ENCODE results near the gene PSMD14.

Gene PSMD14

DNA sequence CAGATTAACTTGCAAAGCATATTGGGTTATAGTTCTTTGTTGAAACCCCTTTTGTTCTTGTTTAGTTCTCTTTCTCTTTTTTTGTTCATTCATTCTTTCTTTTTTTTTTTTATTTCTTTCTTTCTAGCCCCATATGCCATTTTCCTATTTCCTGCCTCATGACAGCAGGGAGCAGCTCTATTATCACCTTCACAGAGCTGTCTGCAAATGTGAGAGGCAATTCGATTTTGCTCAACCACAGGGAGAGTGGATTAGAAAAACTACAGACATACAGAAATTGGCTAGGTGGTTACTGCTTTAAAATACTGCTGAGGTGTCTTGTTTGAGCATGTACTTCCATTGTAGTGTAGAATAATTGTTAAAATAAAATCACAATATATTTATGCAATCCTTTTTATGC is 63.6 kb downstream of the PSMD14 start:
- H3K27ac ChIP-seq, result no peak overlapping the region
- peaks cover 10 to 16% (median 14%) of the 10 kb centered on the region in 3 donors for H3K36me3 ChIP-seq
- H3K4me1 ChIP-seq, result no peaks in the 10 kb centered on the region
- TF ChIP-seq, protein P1, sequence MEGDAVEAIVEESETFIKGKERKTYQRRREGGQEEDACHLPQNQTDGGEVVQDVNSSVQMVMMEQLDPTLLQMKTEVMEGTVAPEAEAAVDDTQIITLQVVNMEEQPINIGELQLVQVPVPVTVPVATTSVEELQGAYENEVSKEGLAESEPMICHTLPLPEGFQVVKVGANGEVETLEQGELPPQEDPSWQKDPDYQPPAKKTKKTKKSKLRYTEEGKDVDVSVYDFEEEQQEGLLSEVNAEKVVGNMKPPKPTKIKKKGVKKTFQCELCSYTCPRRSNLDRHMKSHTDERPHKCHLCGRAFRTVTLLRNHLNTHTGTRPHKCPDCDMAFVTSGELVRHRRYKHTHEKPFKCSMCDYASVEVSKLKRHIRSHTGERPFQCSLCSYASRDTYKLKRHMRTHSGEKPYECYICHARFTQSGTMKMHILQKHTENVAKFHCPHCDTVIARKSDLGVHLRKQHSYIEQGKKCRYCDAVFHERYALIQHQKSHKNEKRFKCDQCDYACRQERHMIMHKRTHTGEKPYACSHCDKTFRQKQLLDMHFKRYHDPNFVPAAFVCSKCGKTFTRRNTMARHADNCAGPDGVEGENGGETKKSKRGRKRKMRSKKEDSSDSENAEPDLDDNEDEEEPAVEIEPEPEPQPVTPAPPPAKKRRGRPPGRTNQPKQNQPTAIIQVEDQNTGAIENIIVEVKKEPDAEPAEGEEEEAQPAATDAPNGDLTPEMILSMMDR (IDR thresholded peaks at IDR 0.05), result no peak
- no peaks in the 10 kb centered on the region for H3K27me3 ChIP-seq
- no peaks in the 10 kb centered on the region for H3K9me3 ChIP-seq
- intact Hi-C loops (cut with DNase I; ENCODE audit: low total_unique reads), result no loop called here
- DNase-seq, result no peak
- H3K4me3 ChIP-seq, result no peak overlapping the region

DNA sequence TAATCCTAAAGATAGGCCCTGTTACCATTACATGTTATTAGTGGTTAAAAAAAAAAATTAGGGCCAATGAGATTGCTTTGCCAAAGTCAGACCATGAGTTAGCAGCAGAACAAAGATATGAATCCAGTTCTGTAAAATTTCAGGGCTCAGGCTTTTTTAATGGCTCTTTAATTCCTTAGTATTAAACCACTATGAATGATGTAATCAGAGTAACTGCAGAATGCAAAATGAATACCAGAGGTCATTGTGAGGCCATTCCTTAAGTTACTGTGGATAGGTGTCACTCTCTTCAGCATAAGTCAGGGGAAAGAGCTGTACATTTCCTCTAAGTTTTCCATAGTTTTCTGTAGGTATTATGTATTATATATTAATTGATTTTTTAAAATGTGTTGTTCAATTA is 65.7 kb downstream of the PSMD14 start:
- no peak overlapping the region for H3K4me3 ChIP-seq
- H3K9me3 ChIP-seq, result no peaks in the 10 kb centered on the region
- intact Hi-C loops (cut with DNase I; ENCODE audit: low total_unique reads), result no loop called here
- no peaks in the 10 kb centered on the region for H3K4me1 ChIP-seq
- H3K27me3 ChIP-seq, result no peaks in the 10 kb centered on the region
- H3K27ac ChIP-seq, result no peak overlapping the region
- peaks cover 4 to 14% (median 10%) of the 10 kb centered on the region in 3 donors for H3K36me3 ChIP-seq
- DNase-seq, result no peak
- TF ChIP-seq, protein P1 (IDR thresholded peaks at IDR 0.05), result no peak

DNA sequence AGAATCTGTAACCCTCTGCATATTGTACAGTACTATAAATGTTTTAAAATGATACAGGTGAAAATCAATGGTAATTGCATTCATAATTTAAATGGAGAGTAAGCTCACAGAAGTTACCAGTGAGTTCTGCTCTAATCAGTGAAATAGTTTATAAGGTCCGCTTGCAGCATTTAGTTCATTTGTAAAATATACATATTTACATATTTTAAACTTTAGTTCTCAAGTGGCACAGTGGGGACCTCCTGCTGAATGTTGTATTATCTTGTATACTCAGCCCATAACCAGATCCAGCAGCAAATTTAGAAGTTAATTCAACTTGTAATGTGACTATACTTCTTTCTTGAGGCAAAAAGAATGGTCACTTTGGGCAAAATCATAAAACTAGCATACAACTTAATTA is 66.2 kb downstream of the PSMD14 start:
- TF ChIP-seq, protein P1 (IDR thresholded peaks at IDR 0.05), result no peak
- H3K36me3 ChIP-seq, result peaks cover 4 to 14% (median 10%) of the 10 kb centered on the region in 3 donors
- no peaks in the 10 kb centered on the region for H3K9me3 ChIP-seq
- H3K27me3 ChIP-seq, result no peaks in the 10 kb centered on the region
- intact Hi-C loops (cut with DNase I; ENCODE audit: low total_unique reads), result no loop called here
- no peaks in the 10 kb centered on the region for H3K4me1 ChIP-seq
- no peak overlapping the region for H3K27ac ChIP-seq
- no peak for DNase-seq
- H3K4me3 ChIP-seq, result no peak overlapping the region

DNA sequence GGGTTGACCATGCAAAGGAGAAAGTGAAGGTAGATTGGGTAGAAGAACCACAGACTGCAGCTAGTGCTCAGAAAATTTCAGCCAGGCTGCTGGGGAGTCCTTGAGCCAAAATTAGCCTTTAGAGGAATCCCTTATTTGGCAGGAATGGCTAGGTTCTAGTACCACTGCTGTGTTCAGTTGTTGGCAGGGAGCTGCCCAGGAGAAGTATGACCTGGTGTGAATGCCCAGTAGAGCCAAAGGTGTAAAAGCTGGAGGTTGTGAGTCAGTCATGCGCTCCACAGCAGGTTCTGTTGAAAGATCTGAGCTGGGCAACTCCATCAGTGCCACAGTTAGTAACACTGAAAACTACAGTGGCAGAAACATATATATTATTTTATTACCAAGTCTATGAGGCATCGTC is 71.5 kb downstream of the PSMD14 start:
- Histone ChIP-seq H3K27ac (no peak overlapping the region), H3K27me3 (no peaks in the 10 kb centered on the region), H3K9me3 (no peaks in the 10 kb centered on the region), H3K36me3 (no peaks in the 10 kb centered on the region), H3K4me3 (no peak overlapping the region), H3K4me1 (no peaks in the 10 kb centered on the region)
- TF ChIP-seq, protein P1 (IDR thresholded peaks at IDR 0.05), result no peak
- DNase-seq, result no peak
- intact Hi-C loops (cut with DNase I; ENCODE audit: low total_unique reads), result no loop called here

DNA sequence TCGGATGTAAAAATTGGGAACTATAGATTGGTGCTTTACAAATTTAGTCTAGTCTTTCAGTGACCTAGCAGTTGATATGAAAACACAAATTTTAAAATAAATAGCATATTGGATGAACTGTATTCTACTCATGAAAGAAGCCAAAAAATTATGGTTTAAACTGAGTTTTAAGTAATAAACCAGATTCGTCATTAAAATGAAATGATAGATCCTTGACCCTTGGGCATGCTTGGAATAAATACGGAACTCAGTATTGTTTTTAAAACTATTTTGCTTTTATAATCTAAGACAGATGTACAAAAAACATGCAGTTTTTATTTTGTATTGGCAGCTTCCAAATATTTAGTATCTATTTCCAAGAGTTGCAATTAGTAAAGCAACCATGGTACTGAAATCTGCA is 73.3 kb downstream of the PSMD14 start:
- Histone ChIP-seq H3K27ac (no peak overlapping the region), H3K36me3 (no peaks in the 10 kb centered on the region), H3K27me3 (no peaks in the 10 kb centered on the region), H3K4me3 (no peak overlapping the region), H3K4me1 (no peaks in the 10 kb centered on the region), H3K9me3 (no peaks in the 10 kb centered on the region)
- TF ChIP-seq, protein P1 (IDR thresholded peaks at IDR 0.05), result no peak
- DNase-seq, result no peak
- intact Hi-C loops (cut with DNase I; ENCODE audit: low total_unique reads), result no loop called here

DNA sequence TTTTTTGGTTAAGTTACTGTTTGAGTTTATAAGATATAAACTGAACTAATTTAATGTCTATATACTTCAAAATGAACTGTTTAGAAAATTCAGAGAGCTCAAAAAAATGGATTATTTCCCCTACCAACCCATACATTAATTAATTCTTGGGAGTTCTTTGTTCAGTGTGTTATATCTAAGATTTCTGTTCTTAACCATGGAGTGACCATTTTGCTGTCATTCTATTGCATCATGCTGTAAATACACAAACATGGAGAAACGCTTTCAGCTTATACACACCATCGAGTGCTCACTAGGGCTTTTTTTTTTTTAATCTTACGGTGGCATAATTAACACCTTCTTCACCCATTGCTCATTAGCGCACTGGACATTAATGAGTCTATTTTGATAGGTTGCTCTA is 74.5 kb downstream of the PSMD14 start:
- Histone ChIP-seq H3K36me3 (no peaks in the 10 kb centered on the region), H3K4me1 (no peaks in the 10 kb centered on the region), H3K27me3 (no peaks in the 10 kb centered on the region), H3K4me3 (no peak overlapping the region), H3K9me3 (no peaks in the 10 kb centered on the region), H3K27ac (no peak overlapping the region)
- intact Hi-C loops (cut with DNase I; ENCODE audit: low total_unique reads), result no loop called here
- TF ChIP-seq, protein P1 (IDR thresholded peaks at IDR 0.05), result no peak
- DNase-seq, result no peak

Data from tibial artery (tissue), 4 donors.